HG03521 (cell line): ENCODE data around the gene NTN4.
"Not testable (repeated sequence)": the region's sequence is repeated elsewhere in the genome, so short reads cannot be mapped to it uniquely, and the experiment has no call there.

Source experiments
- ATAC-seq: cut with Tn5 transposase; IDR thresholded peaks from one replicate; pipeline ENCODE4 v1.9.1; 2021; ENCODE audit warnings: mild to moderate bottlenecking, moderate library complexity; ENCODE audit not compliant: unreplicated experiment

Gene NTN4

GRCh38 chr12:95715177-95715576 lies 75.4 kb downstream of the NTN4 start:
- no peak for ATAC-seq

DNA sequence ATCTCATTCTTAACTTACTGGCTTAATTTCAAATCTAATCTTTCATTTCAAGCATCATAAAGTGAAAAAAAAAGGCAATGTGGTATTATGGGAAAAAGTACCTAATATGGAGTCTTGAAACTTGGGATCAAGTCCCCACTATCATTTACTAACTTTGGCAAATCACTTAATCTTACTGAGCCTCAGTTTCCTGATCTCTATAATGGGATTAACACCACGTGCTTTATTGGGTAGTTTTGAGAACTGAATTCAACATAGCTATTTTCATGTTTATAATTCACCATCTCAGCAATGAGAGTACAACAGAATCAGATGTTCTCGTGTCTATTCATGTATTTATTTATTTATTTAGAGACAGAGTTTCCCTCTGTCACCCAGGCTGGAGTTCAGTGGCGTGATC lies 78.3 kb downstream of the NTN4 start:
- no peak for ATAC-seq

GRCh38 chr12:95710386-95710785 lies 80.2 kb downstream of the NTN4 start:
- ATAC-seq: no peak

DNA sequence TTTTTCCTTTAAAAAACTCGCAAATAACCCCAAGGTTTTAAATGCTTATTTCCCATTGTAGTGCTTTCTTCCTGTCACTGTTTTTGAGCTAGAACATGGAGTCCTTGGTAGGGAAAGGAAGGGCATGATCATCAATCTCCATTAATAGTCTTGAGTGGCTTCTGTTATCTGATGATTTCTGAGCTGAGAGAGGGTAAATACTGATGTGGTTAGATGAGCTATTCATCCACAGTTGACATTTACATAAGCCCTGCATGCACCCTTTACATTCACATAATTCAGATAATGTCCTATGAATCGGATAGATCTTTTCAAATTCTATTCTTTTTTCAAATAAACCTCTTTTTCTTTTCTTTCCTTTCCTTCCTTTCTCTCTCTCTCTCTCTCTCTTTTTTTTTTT lies 81.4 kb downstream of the NTN4 start:
- no peak for ATAC-seq

DNA sequence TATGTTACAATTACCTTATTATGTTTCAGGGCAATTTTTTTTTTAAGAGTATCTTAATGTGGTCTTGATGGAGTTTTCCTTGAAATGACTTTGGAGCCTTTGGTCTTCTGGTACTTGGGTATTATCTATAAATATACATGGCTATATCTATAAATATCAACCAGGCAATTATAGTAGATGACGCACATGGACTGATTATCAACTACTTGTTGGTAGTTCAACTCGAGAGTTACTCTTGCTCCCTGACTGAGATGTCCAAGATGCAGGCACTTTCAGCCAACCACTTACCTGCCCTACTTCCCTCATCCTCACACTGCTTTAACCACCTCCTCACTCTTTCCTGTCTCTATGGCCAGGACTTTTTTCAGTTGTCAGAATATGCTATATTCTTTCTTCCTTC lies 85.4 kb downstream of the NTN4 start:
- no peak for ATAC-seq

GRCh38 chr12:95703986-95704385 lies 86.6 kb downstream of the NTN4 start:
- no peak for ATAC-seq

GRCh38 chr12:95701722-95702418 lies 88.7 kb downstream of the NTN4 start:
- ATAC-seq: no peak

- ATAC-seq: no peak
These were observed 89.3 kb downstream of the NTN4 start for GRCh38 chr12:95701275-95701674.

DNA sequence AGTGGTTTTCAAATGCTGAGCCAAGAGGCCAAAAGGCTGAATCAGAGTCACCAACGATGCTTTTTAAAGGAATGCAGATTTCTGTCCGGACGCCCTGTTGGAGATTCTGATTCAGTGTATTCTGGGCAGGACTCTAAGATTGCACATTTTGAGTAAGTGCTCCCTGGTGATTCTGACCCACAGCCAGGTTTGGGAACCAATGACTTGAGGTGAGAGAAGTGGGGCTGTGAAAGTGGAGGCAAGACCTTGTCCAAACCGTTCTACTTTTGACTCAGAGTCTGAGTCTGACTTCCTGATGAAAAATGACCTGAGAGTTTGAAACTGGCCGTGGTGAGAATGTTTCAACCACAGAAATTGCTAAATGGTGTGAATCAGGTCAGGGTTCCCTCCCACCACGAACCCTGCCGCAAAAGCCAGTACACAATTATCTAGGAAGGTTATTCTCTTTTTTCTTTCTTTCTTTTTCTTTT lies 90.2 kb downstream of the NTN4 start:
- peak; percentile 93 for ATAC-seq

GRCh38 chr12:95699579-95699978 lies 91.0 kb downstream of the NTN4 start:
- ATAC-seq: no peak

GRCh38 chr12:95694136-95694535 lies 96.4 kb downstream of the NTN4 start:
- ATAC-seq: no peak

DNA sequence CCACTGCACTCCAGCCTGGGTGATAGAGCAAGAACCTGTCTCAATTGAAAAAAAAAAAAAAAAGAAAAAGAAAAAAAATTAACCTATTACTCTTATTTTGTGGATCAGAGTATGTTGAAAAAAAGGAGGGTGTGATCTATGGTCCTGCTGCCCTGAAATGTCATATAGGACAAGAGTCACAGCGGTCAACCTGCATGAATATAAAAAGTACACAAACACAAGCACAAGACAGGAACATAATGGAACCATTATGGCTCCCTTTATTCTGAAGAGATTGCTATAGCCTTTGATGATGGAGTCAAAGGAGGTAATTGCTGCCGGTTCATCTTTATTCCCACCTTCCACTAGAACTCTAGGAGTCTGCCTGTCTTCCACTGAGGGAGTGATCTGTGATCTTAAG lies 96.9 kb downstream of the NTN4 start:
- ATAC-seq: no peak

GRCh38 chr12:95690861-95691635 lies 99.5 kb downstream of the NTN4 start:
- ATAC-seq: no peak

DNA sequence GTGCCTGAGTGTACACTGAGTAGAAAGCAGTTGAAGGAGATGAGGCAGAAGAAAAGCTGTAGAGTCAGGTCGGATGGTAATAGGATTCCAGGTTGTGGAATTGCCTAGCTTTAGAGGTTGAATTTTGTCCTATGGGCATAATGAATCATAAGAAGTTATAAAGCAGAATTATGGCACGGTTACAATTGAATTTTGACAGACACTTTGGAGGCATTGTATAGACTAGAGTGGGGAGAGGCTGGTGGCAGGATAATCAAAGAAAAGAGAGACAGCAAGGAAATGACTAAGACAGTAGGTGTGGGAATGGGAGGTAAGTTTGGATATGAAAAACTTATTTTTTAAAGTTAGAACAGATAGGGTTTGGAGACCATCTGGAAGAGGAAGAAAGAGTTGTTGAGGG lies 102.6 kb downstream of the NTN4 start:
- ATAC-seq: no peak

GRCh38 chr12:95683418-95683817 lies 107.1 kb downstream of the NTN4 start:
- no peak for ATAC-seq

GRCh38 chr12:95681210-95681765 lies 109.3 kb downstream of the NTN4 start:
- ATAC-seq: no peak

DNA sequence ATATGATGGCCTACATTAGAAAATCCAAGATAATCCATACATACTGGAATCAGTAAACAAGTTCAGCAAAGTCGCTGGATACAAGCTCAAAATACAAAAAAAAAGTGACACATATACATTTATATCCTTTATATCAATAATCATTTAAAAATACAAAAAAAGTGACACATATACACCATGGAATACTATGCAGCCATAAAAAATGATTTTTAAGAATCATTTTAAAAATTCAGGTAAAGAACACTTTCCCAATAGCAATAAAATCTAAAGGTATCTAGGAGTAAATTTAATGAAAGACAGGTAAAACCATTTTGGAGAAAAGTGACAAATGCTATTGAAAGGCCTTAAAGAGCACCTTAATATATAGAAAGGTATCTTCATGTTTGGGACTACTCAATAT lies 111.9 kb downstream of the NTN4 start:
- ATAC-seq: no peak

- ATAC-seq: not testable (repeated sequence)
These were observed 112.8 kb downstream of the NTN4 start for GRCh38 chr12:95677782-95678181.

DNA sequence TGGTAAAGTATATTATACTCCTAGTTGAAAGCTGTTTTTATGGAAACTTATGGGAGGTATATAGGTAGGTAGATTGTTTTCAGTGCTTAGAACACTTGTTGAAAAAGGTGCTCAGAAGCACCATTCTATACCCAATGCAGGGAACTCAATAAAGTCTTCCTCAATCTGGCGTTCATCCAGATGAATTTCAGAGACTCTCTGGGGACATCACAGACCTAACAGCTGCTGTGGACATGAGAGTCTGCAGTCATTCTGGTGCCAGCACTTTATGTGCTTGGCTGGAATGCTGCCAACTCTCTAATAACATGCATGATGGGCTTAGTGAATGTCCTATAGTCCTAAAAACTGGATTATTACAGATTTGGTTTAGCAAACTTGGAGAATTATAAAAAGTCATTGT lies 115.9 kb downstream of the NTN4 start:
- no peak for ATAC-seq

DNA sequence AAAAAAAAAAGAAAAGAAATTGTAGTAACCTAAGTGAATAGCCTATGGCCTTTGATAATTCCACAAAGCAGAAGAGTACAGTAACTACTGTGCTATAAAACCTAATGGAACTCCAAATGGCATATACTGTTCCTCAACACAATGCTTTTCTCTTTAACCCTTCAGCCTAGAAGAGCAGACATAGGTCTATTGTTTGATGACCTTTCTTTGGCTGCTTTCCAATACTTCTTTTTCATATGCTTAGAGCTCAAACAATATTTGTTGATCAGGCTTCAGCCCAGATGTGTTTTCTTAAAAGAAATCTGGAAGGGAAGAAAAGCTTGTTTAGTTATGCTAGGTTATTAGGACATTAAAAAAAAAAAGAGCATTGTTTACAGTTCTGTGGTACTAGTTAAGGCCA lies 116.4 kb downstream of the NTN4 start:
- ATAC-seq: no peak

DNA sequence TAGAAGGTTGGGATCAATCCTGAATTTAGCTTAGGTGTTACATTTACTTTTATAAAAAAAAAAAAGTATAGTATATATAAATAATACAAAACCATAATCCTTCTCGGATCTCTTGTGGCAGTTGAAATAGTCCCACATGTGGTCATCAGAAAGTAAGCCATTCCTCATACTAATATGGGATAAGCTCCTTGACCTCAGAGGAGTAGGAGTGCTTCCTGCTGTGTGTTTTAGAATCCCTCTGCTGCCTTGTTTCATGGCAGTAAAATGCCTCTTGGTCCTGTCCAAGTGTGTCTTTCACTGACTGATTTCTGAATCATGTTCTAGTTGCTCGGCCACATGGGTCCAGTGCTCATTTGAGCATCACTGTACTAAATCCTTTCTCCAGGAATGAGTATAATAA lies 117.0 kb downstream of the NTN4 start:
- ATAC-seq: no peak

DNA sequence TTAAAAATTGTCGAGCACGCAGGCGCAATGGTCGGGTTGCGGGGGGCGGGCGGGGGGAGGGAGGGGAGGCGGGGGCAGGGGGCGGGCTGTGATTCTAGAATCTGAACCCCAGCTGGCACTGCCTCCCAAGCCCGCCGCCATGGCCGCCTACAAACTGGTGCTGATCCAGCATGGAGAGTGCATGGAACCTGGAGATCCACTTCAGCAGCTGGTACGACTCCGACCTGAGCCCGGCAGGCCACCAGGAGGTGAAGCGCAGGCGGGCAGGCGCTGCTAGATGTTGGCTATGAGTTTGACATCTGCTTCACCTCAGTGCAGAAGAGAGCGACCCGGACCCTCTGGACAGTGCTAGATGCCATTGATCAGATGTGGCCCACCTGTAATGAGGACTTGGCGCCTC lies 118.4 kb downstream of the NTN4 start:
- ATAC-seq: no peak
